Activated naive CD8-positive, alpha-beta T cell treated with anti-CD3 and anti-CD28 coated beads for 36 hours (primary cell): ENCODE results near the gene CAMK2B. TPM values are rescaled to one million over a fixed set of nuclear protein-coding genes. Genes with fewer than 3 reads are reported as not detected.

ENCODE experiments used
- DNase-seq: peaks from one replicate; pipeline ENCODE4 v3.0.0; 2021
- H3K27ac Mint-ChIP-seq: one replicate; pipeline ENCODE4 v1.8.0; 2022; ENCODE audit warnings: mild to moderate bottlenecking, moderate library complexity, mixed read lengths
- H3K27me3 Mint-ChIP-seq: one replicate; pipeline ENCODE4 v1.8.0; 2022; ENCODE audit warnings: mild to moderate bottlenecking, mixed read lengths
- H3K36me3 Mint-ChIP-seq: one replicate; pipeline ENCODE4 v1.8.0; 2021; ENCODE audit warnings: mild to moderate bottlenecking, mixed read lengths
- H3K4me1 Mint-ChIP-seq: one replicate; pipeline ENCODE4 v1.8.0; 2021; ENCODE audit warnings: mixed read lengths
- H3K4me3 Mint-ChIP-seq: one replicate; pipeline ENCODE4 v1.8.0; 2022; ENCODE audit warnings: mild to moderate bottlenecking, moderate library complexity, mixed read lengths
- H3K9me3 Mint-ChIP-seq: one replicate; pipeline ENCODE4 v1.8.0; 2022; ENCODE audit warnings: mixed read lengths
- total RNA-seq, 2 experiments: library from RNA; stranded (reverse); gene quantifications; one replicate each; pipeline ENCODE4 v1.2.3, GENCODE V29; 2021

The CAMK2B gene
- total RNA-seq, 2 experiments from 2014 or later = 0.62 to 0.97 TPM

GRCh38 chr7:44235582-44236332 is 89.6 kb downstream of the CAMK2B start:
- Mint-ChIP-seq H3K4me1 (peaks cover under 1% of the 10 kb centered on the region), H3K27me3 (no peaks in the 10 kb centered on the region), H3K36me3 (no peaks in the 10 kb centered on the region), H3K9me3 (no peaks in the 10 kb centered on the region), H3K27ac (no peak overlapping the region), H3K4me3 (no peak overlapping the region)
- DNase-seq = no peak

DNA sequence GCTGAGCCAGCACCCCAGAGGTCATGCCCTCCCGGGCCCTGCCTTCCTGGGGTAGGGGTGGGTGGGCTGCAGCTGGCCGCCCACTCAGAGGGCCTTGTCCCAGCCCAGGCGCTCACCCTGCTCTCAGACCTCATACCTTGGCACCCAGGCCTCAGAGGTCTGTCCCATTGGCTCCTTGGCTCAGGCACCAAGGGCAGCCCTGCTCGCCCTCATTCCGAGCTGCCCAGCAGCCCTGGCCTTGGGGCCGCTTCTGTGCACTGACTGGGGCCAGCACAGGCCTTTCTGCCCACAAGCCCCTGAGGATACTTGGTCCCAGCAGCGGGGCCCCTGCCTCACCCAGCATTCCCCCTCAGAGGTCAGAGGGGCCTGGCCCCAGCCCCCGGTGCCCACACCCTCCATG is 90.3 kb downstream of the CAMK2B start:
- H3K27me3 Mint-ChIP-seq = no peaks in the 10 kb centered on the region
- H3K9me3 Mint-ChIP-seq = no peaks in the 10 kb centered on the region
- no peaks in the 10 kb centered on the region for H3K4me1 Mint-ChIP-seq
- no peaks in the 10 kb centered on the region for H3K36me3 Mint-ChIP-seq
- no peak for DNase-seq
- H3K27ac Mint-ChIP-seq = no peak overlapping the region
- H3K4me3 Mint-ChIP-seq = no peak overlapping the region

DNA sequence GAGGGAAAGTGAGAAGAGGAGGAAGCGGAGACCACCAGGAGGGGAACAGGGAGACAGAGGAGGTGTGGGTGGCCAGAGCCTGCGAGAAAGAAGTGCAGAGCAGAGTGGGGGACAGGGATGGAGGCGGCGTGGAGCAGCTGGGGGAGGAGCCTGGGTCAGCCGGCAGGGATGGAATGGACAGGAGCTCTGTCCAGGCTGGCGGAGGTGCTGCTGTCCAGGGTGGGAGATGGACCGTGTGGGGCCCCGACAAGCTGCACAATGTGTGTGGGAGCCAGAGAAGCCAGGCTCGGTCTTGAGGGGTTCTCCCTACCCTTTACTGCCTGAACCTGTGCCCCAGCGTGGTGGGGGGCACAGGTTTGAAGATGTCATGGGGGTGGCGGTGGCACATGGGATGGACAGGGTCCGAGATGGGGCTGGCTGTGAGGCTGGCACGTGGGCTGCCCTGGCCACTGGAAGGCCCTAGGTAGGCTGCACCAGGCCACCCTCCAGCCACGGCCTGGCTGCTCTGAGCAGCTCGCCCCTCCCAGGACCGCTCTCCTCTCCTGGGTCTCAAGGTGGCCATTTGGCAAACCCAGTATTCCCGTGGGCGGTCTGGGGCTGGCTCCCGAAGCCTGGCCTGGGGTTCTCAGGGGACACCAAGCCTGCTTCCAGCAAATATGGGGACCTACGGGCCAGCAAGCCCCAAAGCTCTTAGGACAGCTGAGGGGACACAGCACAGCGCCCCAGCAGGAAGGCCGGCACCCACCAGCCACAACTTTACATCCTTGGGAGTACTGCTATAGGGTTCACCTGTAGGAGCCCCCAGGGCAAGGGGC is 92.3 kb downstream of the CAMK2B start:
- no peak for DNase-seq
- H3K27ac Mint-ChIP-seq = no peak overlapping the region
- H3K4me1 Mint-ChIP-seq = no peaks in the 10 kb centered on the region
- no peaks in the 10 kb centered on the region for H3K9me3 Mint-ChIP-seq
- no peaks in the 10 kb centered on the region for H3K27me3 Mint-ChIP-seq
- H3K36me3 Mint-ChIP-seq = no peaks in the 10 kb centered on the region
- no peak overlapping the region for H3K4me3 Mint-ChIP-seq

- no peaks in the 10 kb centered on the region for H3K4me1 Mint-ChIP-seq
- H3K27ac Mint-ChIP-seq = no peak overlapping the region
- no peaks in the 10 kb centered on the region for H3K27me3 Mint-ChIP-seq
- no peaks in the 10 kb centered on the region for H3K36me3 Mint-ChIP-seq
- no peak for DNase-seq
- no peak overlapping the region for H3K4me3 Mint-ChIP-seq
- no peaks in the 10 kb centered on the region for H3K9me3 Mint-ChIP-seq
Observed at GRCh38 chr7:44232396-44232795, 93.0 kb downstream of the CAMK2B start.

GRCh38 chr7:44231088-44231487 is 94.3 kb downstream of the CAMK2B start:
- Mint-ChIP-seq H3K4me1 (no peaks in the 10 kb centered on the region), H3K27me3 (peaks cover 2% of the 10 kb centered on the region), H3K4me3 (no peak overlapping the region), H3K9me3 (no peaks in the 10 kb centered on the region), H3K27ac (no peak overlapping the region), H3K36me3 (no peaks in the 10 kb centered on the region)
- no peak for DNase-seq

DNA sequence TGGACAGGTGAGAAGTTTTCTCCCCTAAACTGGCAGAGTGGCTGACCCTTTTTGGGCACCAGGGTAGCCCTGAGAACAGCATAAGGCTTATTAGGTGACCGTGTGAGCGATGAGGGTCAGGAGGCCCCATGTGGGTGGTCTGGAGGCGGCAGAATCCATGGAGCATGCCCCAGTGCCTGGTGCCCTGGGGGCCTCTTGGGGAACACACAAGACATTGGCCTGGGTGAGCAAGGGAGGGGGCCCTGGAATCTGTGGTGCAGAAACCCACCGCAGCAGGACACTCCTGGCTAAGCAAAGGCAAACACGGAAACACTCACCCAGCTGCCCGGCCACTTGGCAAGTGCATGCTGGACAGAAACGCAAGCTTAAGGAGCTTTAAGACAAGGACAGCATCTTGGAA is 95.1 kb downstream of the CAMK2B start:
- Mint-ChIP-seq H3K4me3 (no peak overlapping the region), H3K27me3 (peaks cover 5% of the 10 kb centered on the region), H3K4me1 (no peaks in the 10 kb centered on the region), H3K36me3 (no peaks in the 10 kb centered on the region), H3K27ac (no peak overlapping the region), H3K9me3 (no peaks in the 10 kb centered on the region)
- DNase-seq = no peak

GRCh38 chr7:44229546-44230105 is 95.8 kb downstream of the CAMK2B start:
- no peak for DNase-seq
- Mint-ChIP-seq H3K9me3 (no peaks in the 10 kb centered on the region), H3K36me3 (no peaks in the 10 kb centered on the region), H3K4me3 (no peak overlapping the region), H3K27me3 (peaks cover 5% of the 10 kb centered on the region), H3K27ac (no peak overlapping the region), H3K4me1 (no peaks in the 10 kb centered on the region)

GRCh38 chr7:44228571-44229350 is 96.6 kb downstream of the CAMK2B start:
- Mint-ChIP-seq H3K4me3 (no peak overlapping the region), H3K27me3 (peaks cover 5% of the 10 kb centered on the region), H3K36me3 (no peaks in the 10 kb centered on the region), H3K27ac (no peak overlapping the region), H3K9me3 (no peaks in the 10 kb centered on the region), H3K4me1 (no peaks in the 10 kb centered on the region)
- no peak for DNase-seq

- no peaks in the 10 kb centered on the region for H3K36me3 Mint-ChIP-seq
- H3K9me3 Mint-ChIP-seq = no peaks in the 10 kb centered on the region
- H3K4me1 Mint-ChIP-seq = no peaks in the 10 kb centered on the region
- DNase-seq = no peak
- no peak overlapping the region for H3K4me3 Mint-ChIP-seq
- peaks cover 5% of the 10 kb centered on the region for H3K27me3 Mint-ChIP-seq
- no peak overlapping the region for H3K27ac Mint-ChIP-seq
Observed at GRCh38 chr7:44227911-44228310, 97.5 kb downstream of the CAMK2B start.

DNA sequence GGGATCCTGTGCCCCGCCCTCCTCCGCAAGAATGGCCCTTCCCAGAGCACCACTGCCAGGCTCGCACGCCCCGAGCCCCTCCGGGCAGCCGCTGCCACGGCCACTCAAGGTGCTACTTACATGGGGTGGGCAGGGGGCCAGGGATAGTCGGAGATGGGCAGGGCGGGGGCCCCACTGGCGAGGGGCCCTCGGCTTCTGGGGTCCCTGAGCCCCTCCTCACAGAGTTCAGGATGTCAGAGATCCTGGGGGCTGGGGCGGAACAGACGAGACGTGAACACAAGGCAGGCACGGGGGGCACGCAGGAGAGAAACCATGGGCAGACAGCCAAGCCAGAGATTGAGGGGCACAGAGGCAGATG is 99.0 kb downstream of the CAMK2B start:
- no peaks in the 10 kb centered on the region for H3K9me3 Mint-ChIP-seq
- H3K27me3 Mint-ChIP-seq = peaks cover 5% of the 10 kb centered on the region
- no peaks in the 10 kb centered on the region for H3K4me1 Mint-ChIP-seq
- DNase-seq = no peak
- H3K36me3 Mint-ChIP-seq = no peaks in the 10 kb centered on the region
- H3K27ac Mint-ChIP-seq = no peak overlapping the region
- H3K4me3 Mint-ChIP-seq = no peak overlapping the region

DNA sequence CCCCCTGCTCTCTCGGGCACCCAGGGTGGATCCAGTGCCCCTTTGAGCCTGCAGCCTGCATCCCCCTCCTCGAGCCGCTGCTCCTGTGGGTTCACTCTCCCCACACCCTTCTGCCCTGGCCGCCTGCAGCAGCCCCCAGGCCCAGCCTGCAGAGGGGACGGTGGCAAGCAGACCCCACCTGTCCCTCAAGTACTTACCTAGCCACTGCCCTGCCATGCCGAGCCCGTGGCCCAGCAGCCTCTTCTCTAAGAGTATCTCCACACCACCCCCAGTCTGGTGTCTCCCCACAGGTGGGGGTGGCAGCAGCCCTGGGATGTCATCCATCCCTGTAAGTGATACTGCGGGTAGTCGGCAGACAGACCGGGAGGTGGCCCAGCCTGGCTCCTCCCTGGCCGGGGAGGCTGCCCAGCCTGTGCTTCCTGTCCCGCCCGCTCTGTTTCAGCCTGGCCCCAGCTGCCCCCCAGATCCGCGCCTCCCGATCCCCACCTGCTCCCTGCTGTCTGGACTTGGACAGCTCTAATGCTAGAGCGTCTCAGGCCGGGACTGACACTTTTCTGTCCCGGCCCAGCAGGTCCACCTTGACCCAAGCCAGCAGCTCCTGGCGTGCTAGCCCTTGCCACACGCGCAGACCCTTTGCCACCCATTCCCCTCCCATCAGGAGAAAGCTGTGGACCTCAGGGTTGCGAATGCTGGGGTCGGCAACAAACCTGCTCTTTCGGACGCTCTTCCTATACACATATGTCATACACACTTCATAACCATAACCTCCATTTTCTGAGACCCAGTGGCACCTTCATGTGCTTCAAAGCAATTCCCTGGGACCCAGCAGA is 99.6 kb downstream of the CAMK2B start:
- H3K27ac Mint-ChIP-seq = no peak overlapping the region
- no peaks in the 10 kb centered on the region for H3K9me3 Mint-ChIP-seq
- DNase-seq = no peak
- H3K36me3 Mint-ChIP-seq = no peaks in the 10 kb centered on the region
- H3K4me3 Mint-ChIP-seq = no peak overlapping the region
- peaks cover 5% of the 10 kb centered on the region for H3K27me3 Mint-ChIP-seq
- H3K4me1 Mint-ChIP-seq = no peaks in the 10 kb centered on the region

GRCh38 chr7:44224974-44225565 is 100.3 kb downstream of the CAMK2B start:
- Mint-ChIP-seq H3K27me3 (peaks cover 5% of the 10 kb centered on the region), H3K27ac (no peak overlapping the region), H3K9me3 (no peaks in the 10 kb centered on the region), H3K4me1 (no peaks in the 10 kb centered on the region), H3K36me3 (no peaks in the 10 kb centered on the region), H3K4me3 (no peak overlapping the region)
- DNase-seq = no peak

DNA sequence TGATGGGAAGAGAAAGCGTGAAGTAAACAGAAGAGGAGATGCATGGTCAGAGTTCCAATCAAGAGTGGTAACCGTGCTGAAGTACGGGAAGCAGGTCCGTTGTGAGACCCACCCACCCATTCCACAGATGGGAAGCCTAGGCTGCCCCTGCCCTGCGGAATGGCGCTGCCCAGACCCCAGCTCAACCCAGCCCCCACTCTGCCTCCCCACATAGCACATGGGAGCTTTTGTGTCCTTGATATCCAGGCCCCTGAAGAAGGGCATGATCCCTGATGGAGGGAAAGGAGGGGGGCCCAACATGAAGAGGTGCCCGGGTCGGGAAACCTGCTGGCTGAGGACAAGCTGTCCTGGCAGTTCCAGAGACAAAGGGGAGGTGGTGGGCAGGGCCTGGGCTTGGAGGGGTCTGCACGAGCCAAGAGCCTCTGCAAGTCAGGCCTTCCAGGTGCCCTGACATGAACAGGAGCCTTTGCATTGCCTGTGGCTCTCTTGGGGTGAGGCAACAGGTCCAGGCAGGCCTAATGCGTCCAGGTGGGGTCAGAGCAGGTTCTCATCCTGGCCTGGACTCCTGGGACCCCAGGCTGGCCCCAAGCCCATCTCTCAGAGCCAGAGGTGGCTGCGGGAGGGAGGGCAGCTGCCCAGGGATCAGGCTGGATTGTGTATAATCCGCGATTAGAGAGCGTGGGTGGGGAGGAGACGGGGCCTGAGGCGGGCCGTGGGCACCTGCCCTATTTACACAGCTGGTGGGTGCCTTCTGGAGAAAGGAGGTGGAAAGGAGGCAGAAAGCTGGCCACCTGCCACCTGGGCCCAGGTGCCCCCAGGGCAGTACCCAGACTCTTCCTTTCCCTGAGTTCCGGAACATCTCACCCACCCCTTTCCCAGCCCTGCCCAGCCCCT is 101.1 kb downstream of the CAMK2B start:
- H3K27me3 Mint-ChIP-seq = peaks cover 5% of the 10 kb centered on the region
- no peaks in the 10 kb centered on the region for H3K9me3 Mint-ChIP-seq
- H3K4me1 Mint-ChIP-seq = no peaks in the 10 kb centered on the region
- no peak for DNase-seq
- no peaks in the 10 kb centered on the region for H3K36me3 Mint-ChIP-seq
- no peak overlapping the region for H3K4me3 Mint-ChIP-seq
- no peak overlapping the region for H3K27ac Mint-ChIP-seq
